A549 (cell line): ENCODE results near the gene SH3RF3. TPM values are rescaled to one million over a fixed set of nuclear protein-coding genes. Genes with fewer than 3 reads are reported as not detected.

Experiments
- ATAC-seq, 2 experiments: fragments of 200-7000 bp in 1 of 2; fragments of >200 bp in 1 of 2; cut with Nextera tagmentation in 1 of 2; cut with Tn5 transposase in 1 of 2; 3 replicates each; pipeline versions ENCODE4 v1.8.0 to v1.9.1; 2018 to 2020; ENCODE audit warnings: mild to moderate bottlenecking in 1 of 2, moderate library complexity in 1 of 2
- CTCF ChIA-PET: fragments of 300-600 bp; sonication (Branson Sonifier 250); formaldehyde crosslinking; extraction: SDS; loops from one replicate; lab custom pipeline; 2021; ENCODE audit warnings: antibody characterized with exemption, inconsistent platforms; lab: Yijun Ruan, JAX
- POLR2A ChIA-PET: fragments of 350-600 bp; formaldehyde crosslinking; extraction: SDS; loops from one replicate; lab custom pipeline; 2021; ENCODE audit warnings: antibody characterized with exemption, inconsistent platforms; lab: Yijun Ruan, JAX
- DNase-seq, 2 experiments: peaks; one replicate each; pipeline versions ENCODE4 v3.0.0 to v3.0.0-alpha.2; 2011 to 2016; ENCODE audit warnings: low read depth in 1 of 2, low spot score in 1 of 2
- FAIRE-seq: peaks from 2 replicates; lab custom pipeline; 2011; peaks lifted over from hg19 to GRCh38; lab: Jason Lieb, UNC
- H3K27ac ChIP-seq, 2 experiments: fragments of >200 bp; sonication (Bioruptor Twin); formaldehyde crosslinking; 3 replicates each; pipeline ENCODE4 v1.5.1; 2016 to 2017
- H3K4me1 ChIP-seq: fragments of >200 bp; sonication (Bioruptor Twin); formaldehyde crosslinking; 3 replicates; pipeline ENCODE4 v1.6.1; 2016
- H3K4me2 ChIP-seq: fragments of >200 bp; sonication (Bioruptor Twin); formaldehyde crosslinking; 3 replicates; pipeline ENCODE4 v1.6.1; 2016
- H3K4me3 ChIP-seq: fragments of >200 bp; sonication (Bioruptor Twin); formaldehyde crosslinking; 3 replicates; pipeline ENCODE4 v1.5.1; 2016
- H3K9me3 ChIP-seq: fragments of >200 bp; sonication (Bioruptor Twin); formaldehyde crosslinking; 3 replicates; pipeline ENCODE4 v1.6.1; 2016
- ATOH8 ChIP-seq: fragments of 250-450 bp; sonication (Bioruptor Pico); IDR thresholded peaks from 2 replicates; pipeline ENCODE4 v1.5.0; 2020; ENCODE audit warnings: low read depth, mild to moderate bottlenecking, moderate library complexity
- CHD4 ChIP-seq: fragments of 200-600 bp; sonication (generic); IDR thresholded peaks from 2 replicates; pipeline ENCODE4 v1.6.1; 2016; ENCODE audit warnings: antibody characterized with exemption, mild to moderate bottlenecking, borderline replicate concordance
- HES2 ChIP-seq: fragments of >200 bp; sonication (Bioruptor Twin); formaldehyde crosslinking; IDR thresholded peaks from 2 replicates; pipeline ENCODE4 v1.6.1; 2016
- MAX ChIP-seq: IDR thresholded peaks from 2 replicates; pipeline ENCODE4 v1.6.1; 2012
- RAD21 ChIP-seq, 2 experiments: fragments of >200 bp in 1 of 2; sonication (Bioruptor Twin) in 1 of 2; formaldehyde crosslinking in 1 of 2; IDR thresholded peaks in 1 of 2; conservative IDR thresholded peaks in 1 of 2; 2 replicates in 1 of 2; 3 replicates in 1 of 2; pipeline ENCODE4 v1.6.1; 2012 to 2018; ENCODE audit warnings: inconsistent platforms in 1 of 2
- RARB ChIP-seq: fragments of 250-450 bp; sonication (Bioruptor Pico); IDR thresholded peaks from 2 replicates; pipeline ENCODE4 v1.8.0; 2021; ENCODE audit warnings: mild to moderate bottlenecking, moderate library complexity
- REST ChIP-seq: fragments of 200-600 bp; sonication (generic); IDR thresholded peaks from 2 replicates; pipeline ENCODE4 v1.6.1; 2016; ENCODE audit warnings: antibody characterized with exemption, mild to moderate bottlenecking, moderate library complexity
- TP53 ChIP-seq: fragments of 250-450 bp; sonication (Bioruptor Pico); IDR thresholded peaks from 2 replicates; pipeline ENCODE4 v1.5.0; 2021; ENCODE audit warnings: mild to moderate bottlenecking, moderate library complexity
- ZFP36 ChIP-seq: fragments of 450-650 bp; IDR thresholded peaks from 2 replicates; pipeline ENCODE4 v1.6.1; 2014; ENCODE audit warnings: borderline replicate concordance; ENCODE audit not compliant: partially characterized antibody
- WGBS: methylation state at CpG from one replicate; pipeline ENCODE4 v1.1.6; 2017; ENCODE audit errors: missing lambda C conversion rate; 5-methylcytosine and 5-hydroxymethylcytosine counted together
- polyA plus RNA-seq, 4 experiments: library from polyadenylated mRNA; depleted of rRNA in 3 of 4; stranded (reverse); fragments of >200 nt; fragmentation: RNase III in 1 of 4; extraction: RNeasy Plus Mini Kit Qiagen cat#74134 plus additional on column Dnase treatment in 1 of 4; gene quantifications; 2 replicates in 3 of 4; 3 replicates in 1 of 4; pipeline ENCODE4 v1.2.3, GENCODE V29; 2011 to 2017
- TF ChIP-seq, protein P1 (sequence below): fragments of >200 bp; sonication (Bioruptor Twin); formaldehyde crosslinking; IDR thresholded peaks from 3 replicates; pipeline ENCODE4 v1.5.1; 2016
- TF ChIP-seq, protein P2 (sequence below): fragments of >200 bp; sonication (Bioruptor Twin); formaldehyde crosslinking; IDR thresholded peaks from 3 replicates; pipeline ENCODE4 v1.6.1; 2016

SH3RF3 gene
- polyA plus RNA-seq, 2 of the 4 experiments (the other 2 are of a cell fraction): 0.04 to 0.21 TPM

DNA sequence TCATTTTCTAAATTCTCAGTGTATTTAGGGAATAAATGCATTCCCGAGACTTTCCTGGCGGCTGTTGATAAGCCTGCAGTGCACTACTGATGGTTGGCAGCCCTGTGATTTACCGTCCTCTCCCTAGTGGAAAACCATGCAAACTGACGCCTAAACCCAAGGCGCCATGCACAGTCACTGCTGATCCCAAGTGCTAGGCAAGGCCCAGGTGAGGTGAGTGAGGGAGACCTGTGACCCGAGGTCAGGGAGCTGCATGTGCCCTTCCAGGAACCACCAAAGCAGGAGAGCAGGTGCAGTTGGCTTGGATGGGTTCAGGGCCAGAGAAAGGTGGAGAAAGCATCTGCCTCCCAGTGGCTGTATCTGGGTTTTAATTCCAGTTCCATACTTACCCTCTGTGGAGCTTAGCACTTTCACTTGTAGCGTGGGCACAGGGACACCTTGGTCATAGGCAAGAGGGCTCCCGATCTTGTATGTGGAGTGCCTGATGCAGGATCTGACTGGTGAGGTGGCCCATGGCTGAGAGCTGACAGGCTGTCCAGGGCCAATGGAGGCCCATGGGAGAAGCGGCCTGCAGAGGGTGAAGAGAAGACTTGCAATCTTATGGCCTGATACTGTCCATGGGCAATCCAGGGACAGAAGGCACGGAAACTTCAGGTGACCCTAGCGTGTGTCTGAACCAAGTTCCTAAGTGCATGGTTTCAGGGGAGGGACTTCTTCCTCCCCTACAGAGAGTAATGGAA, 131.3 kb downstream of the SH3RF3 start (continued):
- TF ChIP-seq, protein P1, sequence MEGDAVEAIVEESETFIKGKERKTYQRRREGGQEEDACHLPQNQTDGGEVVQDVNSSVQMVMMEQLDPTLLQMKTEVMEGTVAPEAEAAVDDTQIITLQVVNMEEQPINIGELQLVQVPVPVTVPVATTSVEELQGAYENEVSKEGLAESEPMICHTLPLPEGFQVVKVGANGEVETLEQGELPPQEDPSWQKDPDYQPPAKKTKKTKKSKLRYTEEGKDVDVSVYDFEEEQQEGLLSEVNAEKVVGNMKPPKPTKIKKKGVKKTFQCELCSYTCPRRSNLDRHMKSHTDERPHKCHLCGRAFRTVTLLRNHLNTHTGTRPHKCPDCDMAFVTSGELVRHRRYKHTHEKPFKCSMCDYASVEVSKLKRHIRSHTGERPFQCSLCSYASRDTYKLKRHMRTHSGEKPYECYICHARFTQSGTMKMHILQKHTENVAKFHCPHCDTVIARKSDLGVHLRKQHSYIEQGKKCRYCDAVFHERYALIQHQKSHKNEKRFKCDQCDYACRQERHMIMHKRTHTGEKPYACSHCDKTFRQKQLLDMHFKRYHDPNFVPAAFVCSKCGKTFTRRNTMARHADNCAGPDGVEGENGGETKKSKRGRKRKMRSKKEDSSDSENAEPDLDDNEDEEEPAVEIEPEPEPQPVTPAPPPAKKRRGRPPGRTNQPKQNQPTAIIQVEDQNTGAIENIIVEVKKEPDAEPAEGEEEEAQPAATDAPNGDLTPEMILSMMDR: no peak
- no peak for TF ChIP-seq MAX
- TF ChIP-seq, all 56 proteins: peak for 0

GRCh38 chr2:109260886-109261700, 132.1 kb downstream of the SH3RF3 start:
- DNase-seq: peak in 1 of 2 experiments; percentile 30
- TF ChIP-seq RAD21 (conservative IDR thresholded peaks at IDR 0.05 in 1 of 2, IDR thresholded peaks at IDR 0.05 in 1 of 2) (peak in 1 of 2 experiments; percentile 27; a peak in 2 of 5 replicates), REST (no peak)
- Histone ChIP-seq H3K9me3 (no peaks in the 10 kb centered on the region), H3K4me2 (no peak overlapping the region), H3K4me3 (no peak overlapping the region), H3K4me1 (no peaks in the 10 kb centered on the region), H3K27ac (no peak overlapping the region)
- ChIA-PET CTCF (no interaction called here), POLR2A (no interaction called here)
- no peak for FAIRE-seq
- WGBS: 41% methylated on average over 6 of the region's 8 CpGs
- peak; percentile 70 to 85; a peak in 4 of 6 replicates for ATAC-seq

DNA sequence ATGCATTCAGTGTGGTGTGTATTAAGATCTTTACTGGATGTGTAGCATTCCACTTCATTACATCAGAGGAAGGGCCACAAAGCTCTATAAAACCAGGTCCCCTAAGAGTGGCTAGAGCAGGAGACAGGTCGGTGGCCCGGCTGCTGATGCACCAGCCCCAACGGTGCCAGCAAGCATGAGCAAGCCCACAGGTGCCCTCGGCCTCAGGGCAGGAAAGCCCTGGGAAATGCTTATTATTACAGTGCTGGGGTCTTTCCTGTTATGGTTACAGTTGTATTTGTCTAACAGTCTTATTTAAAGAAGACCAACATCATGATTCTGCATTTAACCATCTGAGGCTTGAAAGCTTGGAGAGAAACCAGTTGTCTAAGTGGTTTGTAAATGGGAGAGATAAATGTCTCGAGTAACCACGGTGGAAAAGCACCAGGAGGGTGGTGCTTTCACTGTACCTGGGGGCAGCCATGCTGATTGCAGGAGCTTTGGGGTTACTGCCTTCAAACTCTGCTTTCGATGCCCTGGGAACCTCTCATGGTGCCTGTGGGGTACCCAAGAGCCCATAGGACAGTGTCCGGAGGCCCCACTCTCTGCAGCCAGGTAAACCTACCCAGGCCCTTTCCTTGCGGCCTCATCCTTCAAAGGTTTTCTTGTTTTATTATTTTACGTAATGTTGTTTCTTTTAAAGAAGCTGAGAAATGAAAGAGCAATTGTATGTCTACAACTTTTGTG, 133.1 kb downstream of the SH3RF3 start:
- H3K4me2 ChIP-seq: no peak overlapping the region
- FAIRE-seq (no peak), DNase-seq (no peak)
- H3K4me1 ChIP-seq: no peaks in the 10 kb centered on the region
- CTCF ChIA-PET: interaction anchor here (1.4 kb wide), 1 partner anchor 248 kb away, joined by 4 read pairs; no protein-coding TSS in a partner anchor
- POLR2A ChIA-PET: no interaction called here
- no peak overlapping the region for H3K27ac ChIP-seq
- H3K4me3 ChIP-seq: no peak overlapping the region
- H3K9me3 ChIP-seq: no peaks in the 10 kb centered on the region
- TF ChIP-seq RARB (CRISPR knock-in tag): no peak
- TF ChIP-seq TP53 (CRISPR knock-in tag): no peak
- TF ChIP-seq HES2: no peak
- TF ChIP-seq REST: no peak
- TF ChIP-seq ZFP36: no peak
- no peak for TF ChIP-seq CHD4
- no peak for TF ChIP-seq ATOH8 (CRISPR knock-in tag)
- TF ChIP-seq, protein P2, sequence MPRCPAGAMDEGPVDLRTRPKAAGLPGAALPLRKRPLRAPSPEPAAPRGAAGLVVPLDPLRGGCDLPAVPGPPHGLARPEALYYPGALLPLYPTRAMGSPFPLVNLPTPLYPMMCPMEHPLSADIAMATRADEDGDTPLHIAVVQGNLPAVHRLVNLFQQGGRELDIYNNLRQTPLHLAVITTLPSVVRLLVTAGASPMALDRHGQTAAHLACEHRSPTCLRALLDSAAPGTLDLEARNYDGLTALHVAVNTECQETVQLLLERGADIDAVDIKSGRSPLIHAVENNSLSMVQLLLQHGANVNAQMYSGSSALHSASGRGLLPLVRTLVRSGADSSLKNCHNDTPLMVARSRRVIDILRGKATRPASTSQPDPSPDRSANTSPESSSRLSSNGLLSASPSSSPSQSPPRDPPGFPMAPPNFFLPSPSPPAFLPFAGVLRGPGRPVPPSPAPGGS: no peak
- TF ChIP-seq, all 56 proteins: peak for 0
- 55% methylated on average over 10 of the region's 10 CpGs for whole genome bisulfite sequencing
- ATAC-seq: no peak
